H9 (cell line): ENCODE measurements around the gene TMEM135. TPM values are rescaled to one million over a fixed set of nuclear protein-coding genes. Genes with fewer than 3 reads are reported as not detected.
A peak's percentile ranks its signal among the peaks of the same experiment; 100 is the strongest.

Experiments
- DNase-seq: peaks from one replicate; pipeline ENCODE4 v3.0.0-alpha.2; 2017
- H2AFZ ChIP-seq: one replicate; pipeline ENCODE4 v1.6.1; 2013; ENCODE audit warnings: mild to moderate bottlenecking, low read length, control low read depth, moderate library complexity
- H2AK5ac ChIP-seq: 2 replicates; pipeline ENCODE4 v1.6.1; 2013; ENCODE audit warnings: low read length, control low read depth, mixed read lengths; ENCODE audit not compliant: insufficient read length
- H2BK120ac ChIP-seq: one replicate; pipeline ENCODE4 v1.6.1; 2013; ENCODE audit warnings: low read depth, mild to moderate bottlenecking, low read length, control low read depth, inconsistent platforms; ENCODE audit not compliant: poor library complexity, severe bottlenecking
- H2BK12ac ChIP-seq: 2 replicates; pipeline ENCODE4 v1.6.1; 2013; ENCODE audit warnings: low read length, control low read depth, mixed read lengths, low read depth; ENCODE audit not compliant: insufficient read length
- H2BK15ac ChIP-seq: 2 replicates; pipeline ENCODE4 v1.6.1; 2013; ENCODE audit warnings: low read depth, low read length, control low read depth
- H2BK20ac ChIP-seq: one replicate; pipeline ENCODE4 v1.6.1; 2013; ENCODE audit warnings: low read depth, mild to moderate bottlenecking, low read length, control low read depth, inconsistent platforms; ENCODE audit not compliant: poor library complexity, severe bottlenecking
- H2BK5ac ChIP-seq: 2 replicates; pipeline ENCODE4 v1.6.1; 2013; ENCODE audit warnings: low read length, control low read depth, mixed read lengths; ENCODE audit not compliant: insufficient read length
- H3K14ac ChIP-seq: 2 replicates; pipeline ENCODE4 v1.6.1; 2013; ENCODE audit warnings: low read length, control low read depth; ENCODE audit not compliant: insufficient read depth
- H3K18ac ChIP-seq: 2 replicates; pipeline ENCODE4 v1.6.1; 2013; ENCODE audit warnings: low read depth, mild to moderate bottlenecking, mixed read lengths, low read length, control low read depth; ENCODE audit not compliant: insufficient read length
- H3K23ac ChIP-seq: 2 replicates; pipeline ENCODE4 v1.6.1; 2013; ENCODE audit warnings: low read length, control low read depth, mixed read lengths, low read depth; ENCODE audit not compliant: insufficient read length
- H3K23me2 ChIP-seq: 2 replicates; pipeline ENCODE4 v1.6.1; 2013; ENCODE audit warnings: low read depth, mild to moderate bottlenecking, mixed read lengths, low read length, control low read depth; ENCODE audit not compliant: insufficient read length, poor library complexity, severe bottlenecking
- H3K27ac ChIP-seq: 2 replicates; pipeline ENCODE4 v1.5.1; 2013; ENCODE audit warnings: low read length, control low read depth, mixed read lengths, low read depth; ENCODE audit not compliant: insufficient read length
- H3K27me3 ChIP-seq: 2 replicates; pipeline ENCODE4 v1.6.1; 2013; ENCODE audit warnings: low read length, control low read depth, inconsistent platforms; ENCODE audit not compliant: insufficient read depth
- H3K4ac ChIP-seq: 2 replicates; pipeline ENCODE4 v1.6.1; 2013; ENCODE audit warnings: low read depth, mild to moderate bottlenecking, control low read depth, inconsistent platforms, low read length, moderate library complexity
- H3K4me1 ChIP-seq: 2 replicates; pipeline ENCODE4 v1.6.1; 2013; ENCODE audit warnings: low read length, control low read depth, inconsistent platforms; ENCODE audit not compliant: insufficient read depth
- H3K4me2 ChIP-seq: 2 replicates; pipeline ENCODE4 v1.6.1; 2013; ENCODE audit warnings: low read length, control low read depth, mixed read lengths; ENCODE audit not compliant: insufficient read length, insufficient read depth
- H3K56ac ChIP-seq: 2 replicates; pipeline ENCODE4 v1.6.1; 2013; ENCODE audit warnings: low read depth, mild to moderate bottlenecking, mixed read lengths, low read length, control low read depth; ENCODE audit not compliant: insufficient read length
- H3K79me1 ChIP-seq: 2 replicates; pipeline ENCODE4 v1.6.1; 2013; ENCODE audit warnings: low read depth, mild to moderate bottlenecking, moderate library complexity, low read length, control low read depth, inconsistent platforms; ENCODE audit not compliant: insufficient read depth, poor library complexity, severe bottlenecking
- H3K79me2 ChIP-seq: 2 replicates; pipeline ENCODE4 v1.6.1; 2013; ENCODE audit warnings: low read length, control low read depth, inconsistent platforms; ENCODE audit not compliant: insufficient read depth
- H3K9ac ChIP-seq: 2 replicates; pipeline ENCODE4 v1.6.1; 2013; ENCODE audit warnings: low read length, control low read depth, mixed read lengths; ENCODE audit not compliant: insufficient read length; ENCODE audit errors: extremely low read depth
- H3K9me3 ChIP-seq: one replicate; pipeline ENCODE4 v1.6.1; 2013; ENCODE audit warnings: low read depth, low read length, inconsistent platforms; ENCODE audit not compliant: control insufficient read depth
- H3T11ph ChIP-seq: one replicate; pipeline ENCODE4 v1.6.1; 2013; ENCODE audit warnings: mild to moderate bottlenecking, low read length, control low read depth, inconsistent platforms
- H4K20me1 ChIP-seq: one replicate; pipeline ENCODE4 v1.6.1; 2013; ENCODE audit not compliant: control insufficient read depth, insufficient read length, insufficient read depth
- H4K5ac ChIP-seq: 2 replicates; pipeline ENCODE4 v1.6.1; 2013; ENCODE audit warnings: low read depth, mild to moderate bottlenecking, mixed read lengths, low read length, control low read depth; ENCODE audit not compliant: insufficient read length
- H4K8ac ChIP-seq: replicated peaks from 2 replicates; pipeline ENCODE4 v1.6.1; 2013; ENCODE audit warnings: low read length, control low read depth, mixed read lengths, low read depth; ENCODE audit not compliant: insufficient read length
- H4K91ac ChIP-seq: 2 replicates; pipeline ENCODE4 v1.6.1; 2013; ENCODE audit warnings: low read depth, mild to moderate bottlenecking, moderate library complexity, mixed read lengths, low read length, control low read depth; ENCODE audit not compliant: insufficient read length
- H3K27ac Mint-ChIP-seq, 3 experiments: 2 replicates in 2 of 3; 3 replicates in 1 of 3; pipeline ENCODE4 v1.8.0; 2020 to 2021; ENCODE audit warnings: mixed read lengths in 3 of 3, mild to moderate bottlenecking in 1 of 3, moderate library complexity in 1 of 3
- H3K27me3 Mint-ChIP-seq: 2 replicates; pipeline ENCODE4 v1.8.0; 2021; ENCODE audit warnings: low read depth, mild to moderate bottlenecking, moderate library complexity, mixed read lengths
- H3K36me3 Mint-ChIP-seq, 3 experiments: 2 replicates in 2 of 3; 3 replicates in 1 of 3; pipeline ENCODE4 v1.8.0; 2020 to 2021; ENCODE audit warnings: low read depth in 3 of 3, mixed read lengths in 3 of 3; ENCODE audit not compliant: insufficient read depth in 1 of 3
- H3K4me1 Mint-ChIP-seq, 2 experiments: 2 replicates each; pipeline ENCODE4 v1.8.0; 2020; ENCODE audit warnings: mixed read lengths in 2 of 2
- H3K4me3 Mint-ChIP-seq, 2 experiments: 2 replicates in 1 of 2; 3 replicates in 1 of 2; pipeline ENCODE4 v1.8.0; 2020 to 2021; ENCODE audit warnings: mild to moderate bottlenecking in 2 of 2, mixed read lengths in 2 of 2, moderate library complexity in 1 of 2
- H3K9me3 Mint-ChIP-seq, 2 experiments: 2 replicates in 1 of 2; 3 replicates in 1 of 2; pipeline ENCODE4 v1.8.0; 2020; ENCODE audit warnings: mild to moderate bottlenecking in 2 of 2, mixed read lengths in 2 of 2, moderate library complexity in 1 of 2
- WGBS: extraction: QIAGEN DNeasy Blood & Tissue Kit; methylation state at CpG from one replicate; pipeline ENCODE4 v1.1.7; 2013; ENCODE audit warnings: missing lambda C conversion rate, low lambda C conversion rate, mixed read lengths; ENCODE audit not compliant: insufficient read length; ENCODE audit errors: extremely low coverage; 5-methylcytosine and 5-hydroxymethylcytosine counted together
- total RNA-seq: library from RNA; stranded (reverse); gene quantifications from 2 replicates; pipeline ENCODE4 v1.2.1, GENCODE V29; 2021
- TF ChIP-seq, protein P1 (sequence below): fragments of 200-600 bp; sonication (generic); conservative IDR thresholded peaks from 3 replicates; pipeline ENCODE4 v1.8.0; 2021; ENCODE audit warnings: antibody characterized with exemption, mild to moderate bottlenecking

Gene TMEM135
- total RNA-seq, 1 experiment from 2014 or later: 25.2 TPM

- TF ChIP-seq, protein P1, sequence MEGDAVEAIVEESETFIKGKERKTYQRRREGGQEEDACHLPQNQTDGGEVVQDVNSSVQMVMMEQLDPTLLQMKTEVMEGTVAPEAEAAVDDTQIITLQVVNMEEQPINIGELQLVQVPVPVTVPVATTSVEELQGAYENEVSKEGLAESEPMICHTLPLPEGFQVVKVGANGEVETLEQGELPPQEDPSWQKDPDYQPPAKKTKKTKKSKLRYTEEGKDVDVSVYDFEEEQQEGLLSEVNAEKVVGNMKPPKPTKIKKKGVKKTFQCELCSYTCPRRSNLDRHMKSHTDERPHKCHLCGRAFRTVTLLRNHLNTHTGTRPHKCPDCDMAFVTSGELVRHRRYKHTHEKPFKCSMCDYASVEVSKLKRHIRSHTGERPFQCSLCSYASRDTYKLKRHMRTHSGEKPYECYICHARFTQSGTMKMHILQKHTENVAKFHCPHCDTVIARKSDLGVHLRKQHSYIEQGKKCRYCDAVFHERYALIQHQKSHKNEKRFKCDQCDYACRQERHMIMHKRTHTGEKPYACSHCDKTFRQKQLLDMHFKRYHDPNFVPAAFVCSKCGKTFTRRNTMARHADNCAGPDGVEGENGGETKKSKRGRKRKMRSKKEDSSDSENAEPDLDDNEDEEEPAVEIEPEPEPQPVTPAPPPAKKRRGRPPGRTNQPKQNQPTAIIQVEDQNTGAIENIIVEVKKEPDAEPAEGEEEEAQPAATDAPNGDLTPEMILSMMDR: no peak
- H2BK15ac ChIP-seq: no peak overlapping the region
- H3K56ac ChIP-seq: no peak overlapping the region
- no peak overlapping the region for H3T11ph ChIP-seq
- Mint-ChIP-seq H3K27me3 (no peaks in the 10 kb centered on the region), H3K4me1 (peaks cover 40 to 41% of the 10 kb centered on the region in 2 experiments), H3K27ac (peak overlapping the region in 1 of 3 experiments; percentile 79; a peak in 3 of 7 replicates), H3K36me3 (no peaks in the 10 kb centered on the region), H3K4me3 (no peak overlapping the region), H3K9me3 (no peaks in the 10 kb centered on the region)
- H3K79me1 ChIP-seq: no peaks in the 10 kb centered on the region
- no peak overlapping the region for H3K4me2 ChIP-seq
- no peak overlapping the region for H3K27ac ChIP-seq
- H3K14ac ChIP-seq: no peak overlapping the region
- H4K91ac ChIP-seq: no peak overlapping the region
- H2BK12ac ChIP-seq: no peak overlapping the region
- H3K4ac ChIP-seq: no peak overlapping the region
- H3K27me3 ChIP-seq: no peaks in the 10 kb centered on the region
- no peak overlapping the region for H3K9ac ChIP-seq
- no peak for DNase-seq
- H3K23me2 ChIP-seq: no peaks in the 10 kb centered on the region
- no peak overlapping the region for H2BK20ac ChIP-seq
- peaks cover 4% of the 10 kb centered on the region; the same call in 1 of the 2 replicates for H3K4me1 ChIP-seq
- no peak overlapping the region for H4K5ac ChIP-seq
- no peak overlapping the region for H3K18ac ChIP-seq
- H2BK120ac ChIP-seq: no peak overlapping the region
- no CpG with 5 or more reads among the region's 3 CpGs for WGBS
- no peak overlapping the region for H2AK5ac ChIP-seq
- H2AFZ ChIP-seq: no peak overlapping the region
- H3K9me3 ChIP-seq: no peaks in the 10 kb centered on the region
- no peak overlapping the region for H3K23ac ChIP-seq
- no peak overlapping the region for H2BK5ac ChIP-seq
- no peak overlapping the region for H4K8ac ChIP-seq
- no peaks in the 10 kb centered on the region for H3K79me2 ChIP-seq
- no peaks in the 10 kb centered on the region for H4K20me1 ChIP-seq
Measured at GRCh38 chr11:87300640-87301380, 263.1 kb downstream of the TMEM135 start.
